Ureter (tissue), 1 donor: Measurements from ENCODE around the gene IGF2BP1. TPM values are rescaled to one million over a fixed set of nuclear protein-coding genes. Genes with fewer than 3 reads are reported as not detected.
A peak's percentile ranks its signal among the peaks of the same experiment; 100 is the strongest.
"Not testable (repeated sequence)": the region's sequence is repeated elsewhere in the genome, so short reads cannot be mapped to it uniquely, and the experiment has no call there.

Experiments used
- DNase-seq: peaks from one replicate; pipeline ENCODE4 v3.0.0-alpha.2; 2020; ENCODE audit warnings: low spot score
- total RNA-seq: library from RNA; stranded (reverse); gene quantifications from one replicate; pipeline ENCODE4 v1.2.4, GENCODE V29; 2023
- donor health status: DM: yes; HTN: yes; CAD: no.

IGF2BP1 gene
- total RNA-seq, 1 donor from 2014 or later, result not detected

- DNase-seq, result no peak
These were observed 103.4 kb downstream of the IGF2BP1 start for GRCh38 chr17:49100601-49101000.

- peak; percentile 45 for DNase-seq
These were observed 103.9 kb downstream of the IGF2BP1 start for GRCh38 chr17:49101054-49101534.

DNA sequence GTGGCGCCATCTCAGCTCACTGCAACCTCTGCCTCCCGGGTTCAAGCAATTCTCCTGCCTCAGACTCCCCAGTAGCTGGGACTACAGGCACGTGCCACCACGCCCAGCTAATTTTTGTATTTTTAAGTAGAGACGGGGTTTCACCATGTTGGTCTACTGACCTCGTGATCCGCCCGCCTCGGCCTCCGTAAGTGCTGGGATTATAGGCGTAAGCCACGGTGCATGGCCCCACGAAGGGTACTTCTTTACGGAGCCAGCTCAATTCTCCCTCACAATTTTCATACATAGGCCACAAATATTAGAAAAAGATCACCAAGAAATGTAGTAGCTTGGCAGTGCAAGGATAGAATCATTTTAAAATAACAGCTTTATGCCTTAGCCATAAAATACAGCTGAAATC lies 106.2 kb downstream of the IGF2BP1 start:
- DNase-seq, result not testable (repeated sequence)

GRCh38 chr17:49104511-49105074 lies 107.4 kb downstream of the IGF2BP1 start:
- DNase-seq, result no peak

Other genes starting within 250 kb of the IGF2BP1 start
- gene TTLL6, start 180.2 kb upstream of the IGF2BP1 start, total RNA-seq, result 0.68 TPM
- 221 TPM for gene CALCOCO2, start 166.3 kb upstream of the IGF2BP1 start, total RNA-seq
- gene ATP5MC1, start 104.6 kb upstream of the IGF2BP1 start, total RNA-seq, result 109 TPM
- 81.9 TPM for gene UBE2Z, start 89.0 kb upstream of the IGF2BP1 start, total RNA-seq
- 76.0 TPM for gene SNF8, start 52.5 kb upstream of the IGF2BP1 start, total RNA-seq
- gene GIP, start 28.8 kb upstream of the IGF2BP1 start, total RNA-seq, result not detected
- 0.05 TPM for gene B4GALNT2, start 135.4 kb downstream of the IGF2BP1 start, total RNA-seq
- gene GNGT2, start 213.2 kb downstream of the IGF2BP1 start, total RNA-seq, result 2.9 TPM
- 15.2 TPM for gene ABI3, start 213.3 kb downstream of the IGF2BP1 start, total RNA-seq
- 0.34 TPM for gene PHOSPHO1, start 233.4 kb downstream of the IGF2BP1 start, total RNA-seq